HG02973 (cell line): ENCODE data around the gene TANC1.

Experiments
- ATAC-seq: cut with Tn5 transposase; IDR thresholded peaks from one replicate; pipeline ENCODE4 v1.9.1; 2021; ENCODE audit warnings: moderate library complexity; ENCODE audit not compliant: unreplicated experiment

Gene TANC1

DNA sequence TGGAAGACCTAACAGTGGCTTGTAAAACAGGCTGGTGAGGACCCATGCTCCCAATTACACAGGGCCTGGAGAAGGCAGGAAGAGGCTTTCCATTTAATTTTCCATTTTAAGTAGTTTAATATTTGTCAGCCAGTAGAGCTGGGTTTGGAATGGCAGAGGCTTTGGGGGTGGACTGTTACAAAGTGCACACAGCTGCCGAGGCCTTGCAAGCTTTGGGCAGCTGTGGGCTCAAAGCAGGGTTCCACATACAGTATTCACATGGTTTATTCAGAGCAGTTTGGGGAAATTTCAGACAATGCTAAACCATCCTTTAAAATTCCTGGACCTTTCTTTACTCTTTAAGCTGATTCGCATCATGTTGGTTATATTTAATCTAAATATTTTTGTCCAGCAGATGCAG is 185.5 kb downstream of the TANC1 start:
- ATAC-seq = no peak

DNA sequence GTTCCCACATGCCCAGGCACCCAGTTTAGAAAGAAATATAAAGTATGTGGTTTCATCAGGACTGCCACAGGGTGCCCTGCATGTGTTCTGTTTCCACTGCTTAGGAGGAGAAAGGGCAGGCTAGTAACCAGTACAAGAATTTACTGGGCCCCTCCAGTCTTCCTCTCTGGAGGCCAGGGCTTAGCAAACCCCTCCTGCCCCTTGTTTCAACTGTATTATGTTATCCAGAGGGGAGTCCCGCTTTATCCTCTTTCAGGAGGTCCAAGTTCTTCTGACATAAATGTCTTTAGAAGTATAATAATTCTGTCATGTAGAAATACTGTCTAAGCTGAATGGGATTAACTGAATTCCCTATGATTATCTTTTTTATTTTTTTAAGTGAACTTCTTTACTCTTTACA is 185.9 kb downstream of the TANC1 start:
- ATAC-seq = no peak

GRCh38 chr2:159155320-159155719 is 186.9 kb downstream of the TANC1 start:
- no peak for ATAC-seq

GRCh38 chr2:159155791-159156190 is 187.4 kb downstream of the TANC1 start:
- no peak for ATAC-seq

DNA sequence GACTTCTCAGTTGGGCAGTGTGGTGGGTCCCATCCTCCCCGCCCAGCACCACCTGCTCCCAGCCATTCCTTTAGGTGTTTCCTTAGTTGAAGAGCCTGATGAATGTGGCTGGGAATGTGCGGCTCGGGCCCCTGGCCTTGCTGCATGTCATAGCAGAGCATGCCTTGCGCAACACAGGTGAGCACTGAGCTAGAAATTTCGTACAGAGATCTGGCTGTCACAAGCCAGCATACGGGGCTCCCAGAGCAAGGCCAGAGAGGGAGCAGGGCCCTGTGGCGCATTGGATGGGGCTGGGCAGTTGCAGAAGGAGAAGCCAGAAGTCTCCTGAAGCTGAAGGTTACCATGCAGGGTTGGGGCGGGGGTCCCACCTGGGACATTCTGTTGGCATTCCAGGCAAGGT is 188.4 kb downstream of the TANC1 start:
- no peak for ATAC-seq

GRCh38 chr2:159157361-159158209 is 189.1 kb downstream of the TANC1 start:
- ATAC-seq = no peak

DNA sequence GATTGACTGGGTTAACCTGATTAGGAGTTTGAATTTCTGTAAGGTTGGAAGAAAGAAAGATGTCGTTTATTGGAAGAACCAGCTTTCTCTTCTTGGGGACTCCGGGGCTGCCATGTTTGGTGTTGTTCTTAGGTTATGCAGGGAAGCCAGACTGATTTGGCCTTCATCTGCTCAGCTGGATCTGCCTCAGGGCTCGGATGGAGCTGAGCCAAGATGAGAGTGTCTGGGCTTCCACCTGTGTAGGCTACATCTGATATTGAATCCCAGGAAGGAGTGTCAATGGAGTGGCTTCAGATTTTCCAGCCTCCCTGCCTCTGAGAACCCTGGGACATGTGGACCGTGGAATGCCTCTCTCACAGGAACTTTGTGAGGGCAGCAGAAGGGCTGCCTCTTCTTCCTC is 192.0 kb downstream of the TANC1 start:
- no peak for ATAC-seq

DNA sequence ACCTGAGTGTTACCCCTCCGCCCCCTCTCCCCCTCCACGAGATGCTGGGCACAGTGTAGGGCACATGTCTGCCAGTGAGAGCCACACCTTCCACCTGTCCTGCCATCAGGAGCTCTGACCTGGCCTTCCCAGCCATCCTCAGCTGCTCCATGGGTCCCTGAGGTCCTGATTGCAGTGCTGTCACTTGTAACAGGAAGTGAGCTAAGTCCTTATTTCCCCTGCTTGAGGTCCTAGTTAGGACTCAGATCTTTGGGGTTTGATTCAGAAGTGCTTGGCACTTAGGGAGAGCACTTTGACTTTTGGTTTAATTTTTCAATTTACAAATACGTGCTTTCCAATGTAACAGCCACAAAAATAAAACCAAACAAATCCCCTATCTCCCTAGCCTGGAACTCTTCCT is 192.5 kb downstream of the TANC1 start:
- no peak for ATAC-seq

- no peak for ATAC-seq
These were observed 195.5 kb downstream of the TANC1 start for GRCh38 chr2:159163930-159164329.

GRCh38 chr2:159164457-159164911 is 196.0 kb downstream of the TANC1 start:
- no peak for ATAC-seq

- ATAC-seq = no peak
These were observed 196.6 kb downstream of the TANC1 start for GRCh38 chr2:159165048-159165447.

DNA sequence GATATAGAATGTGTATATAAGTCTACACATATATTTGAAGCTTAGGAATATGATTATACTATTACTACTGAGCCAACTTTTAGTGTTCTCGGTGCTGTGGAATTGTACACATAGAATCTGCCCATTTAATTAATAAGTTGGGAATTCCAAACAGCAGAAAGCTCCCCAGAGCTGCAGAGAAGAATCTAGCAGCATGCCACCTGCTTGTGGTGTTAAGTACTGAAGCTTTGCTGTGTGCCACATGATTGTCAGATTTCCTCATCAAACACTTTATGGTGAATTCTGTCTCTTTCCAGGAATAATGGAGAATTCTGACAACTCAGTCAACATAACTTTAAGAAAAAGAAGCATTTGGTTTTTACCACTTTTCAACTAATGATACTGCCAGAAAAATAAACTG is 200.3 kb downstream of the TANC1 start:
- no peak for ATAC-seq

DNA sequence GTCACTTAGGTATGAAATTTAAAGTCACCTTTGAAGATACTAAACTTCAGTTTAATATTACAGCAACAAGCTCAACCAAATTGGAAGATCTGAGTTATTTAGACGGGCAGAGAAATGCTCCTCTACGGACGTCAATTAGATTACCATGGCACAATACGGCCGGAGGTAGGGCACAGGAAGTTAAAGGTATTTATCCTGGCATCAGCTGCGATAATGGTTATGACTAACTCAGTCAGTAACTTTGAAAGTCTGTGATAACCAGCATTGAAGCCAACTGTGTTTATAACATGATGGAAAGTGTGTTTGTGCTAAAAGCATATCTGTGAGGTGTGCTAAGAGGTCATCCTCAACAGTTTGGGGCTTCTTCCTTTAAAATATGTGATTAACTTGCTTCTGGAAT is 200.7 kb downstream of the TANC1 start:
- ATAC-seq = no peak

GRCh38 chr2:159172403-159172802 is 204.0 kb downstream of the TANC1 start:
- no peak for ATAC-seq

- ATAC-seq = no peak
These were observed 206.3 kb downstream of the TANC1 start for GRCh38 chr2:159174759-159175158.

DNA sequence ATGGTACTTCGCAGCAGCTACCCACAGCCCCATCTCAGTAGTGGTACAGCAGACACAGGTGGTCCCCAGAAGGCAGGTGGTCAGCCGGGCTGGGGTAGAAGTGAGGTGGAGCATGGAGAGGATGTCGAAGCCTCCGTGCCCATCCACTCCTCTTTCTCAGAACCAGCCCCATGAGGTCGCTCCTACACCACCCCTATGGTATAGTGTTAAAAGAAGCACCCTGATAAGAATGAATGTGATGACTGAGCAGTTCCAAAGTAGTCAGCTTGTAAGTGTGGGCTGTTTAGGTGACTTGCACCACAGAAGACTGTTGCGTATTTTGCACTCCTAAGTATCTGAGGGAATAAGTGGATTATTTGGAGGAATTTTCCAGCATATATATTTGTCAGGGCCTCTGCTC is 206.7 kb downstream of the TANC1 start:
- ATAC-seq = no peak

GRCh38 chr2:159175927-159176326 is 207.5 kb downstream of the TANC1 start:
- ATAC-seq = no peak

- no peak for ATAC-seq
These were observed 208.1 kb downstream of the TANC1 start for GRCh38 chr2:159176555-159176954.

GRCh38 chr2:159177357-159177756 is 208.9 kb downstream of the TANC1 start:
- ATAC-seq = no peak

DNA sequence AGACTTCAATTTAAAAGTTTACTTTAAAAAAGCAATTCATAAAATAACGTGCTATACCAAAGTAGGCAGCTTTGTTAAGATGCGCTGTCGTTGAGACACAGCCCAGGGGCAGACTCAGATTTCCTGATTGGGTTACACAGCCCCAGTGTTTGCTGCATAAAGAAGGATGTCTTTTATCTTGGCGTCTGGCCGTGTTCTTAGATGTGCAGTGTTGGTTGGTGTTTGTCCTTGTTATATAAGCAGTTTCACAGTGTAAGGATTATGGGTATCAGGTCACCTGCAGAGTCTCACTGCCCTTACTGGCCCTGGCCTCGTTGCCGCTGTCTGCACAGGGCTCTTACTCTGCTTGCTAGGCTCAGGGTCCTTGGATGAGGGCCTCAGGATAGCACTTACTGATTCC is 209.5 kb downstream of the TANC1 start:
- ATAC-seq = no peak

DNA sequence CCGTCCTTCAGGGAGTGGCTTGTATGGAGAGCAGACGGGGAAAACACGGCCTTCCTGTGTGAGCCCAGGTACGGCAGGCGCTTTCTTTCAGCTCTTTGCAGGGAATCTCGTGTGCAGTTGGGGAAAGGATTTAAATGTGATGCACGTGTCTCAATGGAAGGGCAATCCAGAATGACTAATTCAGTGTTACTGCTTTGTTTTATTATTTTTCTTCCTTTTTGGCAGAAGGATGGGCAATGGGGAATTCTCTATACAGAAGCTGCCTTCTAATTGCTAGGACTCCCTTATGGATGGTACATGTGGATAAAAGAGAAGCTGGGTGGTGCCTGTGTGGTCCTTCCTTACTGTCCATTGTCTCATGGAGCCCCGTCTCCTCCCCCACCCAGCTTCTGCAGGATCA is 210.7 kb downstream of the TANC1 start:
- no peak for ATAC-seq

DNA sequence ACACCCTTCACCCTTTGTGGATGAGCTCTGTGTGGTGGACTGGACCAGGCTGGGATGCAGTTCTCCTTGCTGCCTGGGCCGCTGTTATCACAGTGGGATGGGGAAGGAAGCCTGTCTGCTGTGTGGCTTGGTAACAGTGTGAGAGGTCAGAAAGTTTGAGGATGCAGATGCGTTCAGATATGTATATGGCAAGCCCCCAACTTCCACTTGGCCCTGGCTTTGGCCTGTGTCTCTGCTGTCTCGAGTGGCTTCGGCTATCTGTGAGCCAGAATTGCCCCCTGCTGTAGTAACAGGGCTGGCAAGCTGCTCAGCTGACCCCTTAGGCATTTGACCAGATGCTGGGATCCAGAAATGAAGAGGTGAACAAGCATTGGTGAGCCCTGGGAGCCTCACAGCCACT is 211.3 kb downstream of the TANC1 start:
- ATAC-seq = no peak

- no peak for ATAC-seq
These were observed 214.9 kb downstream of the TANC1 start for GRCh38 chr2:159183346-159183745.
